SK-N-MC (cell line): ENCODE measurements around the gene DAD1.

Experiments
- FOXP2 ChIP-seq: optimal IDR thresholded peaks from 2 replicates; pipeline ENCODE3; 2011; ENCODE audit warnings: mild to moderate bottlenecking, moderate library complexity; ENCODE audit not compliant: insufficient read depth; ENCODE audit errors: extremely low read length, control extremely low read depth
- POLR2AphosphoS5 ChIP-seq: IDR thresholded peaks from 2 replicates; pipeline ENCODE4 v1.6.1; 2012; ENCODE audit warnings: mild to moderate bottlenecking, low read depth, low read length, borderline replicate concordance

DNA sequence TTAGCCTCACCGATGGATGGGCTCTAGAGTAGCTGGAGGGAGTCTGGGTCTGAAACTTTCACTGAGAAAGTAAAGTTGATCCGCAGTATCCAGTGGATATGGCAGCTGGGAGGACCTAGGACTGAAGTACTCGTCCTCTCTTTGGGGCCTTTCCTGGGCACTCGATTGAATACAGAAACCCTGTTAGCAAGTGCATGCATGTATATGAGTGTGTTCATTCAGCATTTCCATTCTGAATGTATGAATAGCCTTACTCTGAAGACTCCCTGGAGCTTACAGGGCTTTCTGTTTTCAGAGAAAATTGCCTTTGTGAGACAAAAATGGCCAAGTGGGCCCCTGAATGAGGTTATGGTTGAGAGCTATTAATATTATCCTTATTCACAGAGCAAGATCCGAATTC, 62.8 kb downstream of the DAD1 start:
- TF ChIP-seq FOXP2 (no peak), POLR2AphosphoS5 (no peak)
